Muscle layer of duodenum (tissue), 2 donors: Measurements from ENCODE around the gene TVP23C.
A peak's percentile ranks its signal among the peaks of the same experiment; 100 is the strongest.
"Not testable (repeated sequence)": the region's sequence is repeated elsewhere in the genome, so short reads cannot be mapped to it uniquely, and the experiment has no call there.

Experiments used
- H3K27ac ChIP-seq: one replicate; pipeline ENCODE4 v1.7.0; 2013; ENCODE audit warnings: mild to moderate bottlenecking, low read length
- H3K27me3 ChIP-seq: one replicate; pipeline ENCODE4 v1.7.0; 2013; ENCODE audit warnings: low read depth, mild to moderate bottlenecking, control low read depth, low read length
- H3K36me3 ChIP-seq, 2 donors: one replicate each; pipeline ENCODE4 v1.7.0; 2013; ENCODE audit warnings: low read length in 2 of 2, control low read depth in 1 of 2, mild to moderate bottlenecking in 1 of 2; ENCODE audit not compliant: insufficient read depth in 2 of 2, control insufficient read depth in 1 of 2
- H3K4me1 ChIP-seq, 2 donors: one replicate each; pipeline ENCODE4 v1.7.0; 2013; ENCODE audit warnings: low read length in 2 of 2, mild to moderate bottlenecking in 2 of 2, control low read depth in 1 of 2, moderate library complexity in 1 of 2; ENCODE audit not compliant: insufficient read depth in 2 of 2, control insufficient read depth in 1 of 2
- H3K4me3 ChIP-seq, 2 donors: one replicate each; pipeline ENCODE4 v1.7.0; 2013; ENCODE audit warnings: low read length in 2 of 2, low read depth in 1 of 2, mild to moderate bottlenecking in 1 of 2
- H3K9me3 ChIP-seq, 2 donors: one replicate each; pipeline ENCODE4 v1.7.0; 2013; ENCODE audit warnings: low read length in 2 of 2, control low read depth in 1 of 2, mild to moderate bottlenecking in 1 of 2; ENCODE audit not compliant: control insufficient read depth in 1 of 2
- donor health status: healthy.

The TVP23C gene

DNA sequence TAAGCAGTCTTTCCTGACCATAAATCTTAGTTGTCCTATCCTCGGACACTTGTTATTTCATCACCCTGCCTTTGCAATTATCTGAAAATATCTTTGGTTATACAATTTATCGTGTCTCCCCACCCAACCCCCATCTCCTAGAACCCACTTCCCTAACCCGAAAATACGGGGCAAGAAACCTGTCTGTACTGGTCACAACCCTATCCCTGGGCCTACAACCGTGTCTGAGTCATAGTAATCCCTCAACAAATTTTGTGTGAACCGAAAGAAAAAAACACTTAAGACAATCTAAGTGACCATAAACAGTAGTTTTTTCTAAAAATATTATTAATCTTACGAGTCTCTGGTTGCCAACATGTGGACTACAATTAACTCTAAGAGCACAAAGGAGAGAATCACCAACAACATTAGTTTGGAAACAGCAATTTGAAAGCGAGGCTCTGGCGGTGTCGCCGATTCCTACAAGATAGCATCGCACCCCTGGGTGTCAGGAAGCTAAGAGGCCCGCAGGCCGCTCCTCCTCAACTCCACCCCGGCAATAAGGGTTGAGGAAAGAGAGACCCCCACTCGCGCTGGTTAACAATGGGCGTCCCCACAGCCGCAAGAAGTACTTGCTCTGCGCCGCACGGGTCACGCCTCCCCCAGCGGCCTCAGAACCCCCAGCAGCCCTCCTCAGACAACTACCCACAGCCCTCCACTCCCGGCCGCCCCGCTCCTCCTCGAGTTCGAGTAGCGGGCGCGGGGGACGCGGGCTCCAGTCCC lies 489 bp downstream of the TVP23C start:
- H3K9me3 ChIP-seq, H3K27ac ChIP-seq: not testable (repeated sequence)

DNA sequence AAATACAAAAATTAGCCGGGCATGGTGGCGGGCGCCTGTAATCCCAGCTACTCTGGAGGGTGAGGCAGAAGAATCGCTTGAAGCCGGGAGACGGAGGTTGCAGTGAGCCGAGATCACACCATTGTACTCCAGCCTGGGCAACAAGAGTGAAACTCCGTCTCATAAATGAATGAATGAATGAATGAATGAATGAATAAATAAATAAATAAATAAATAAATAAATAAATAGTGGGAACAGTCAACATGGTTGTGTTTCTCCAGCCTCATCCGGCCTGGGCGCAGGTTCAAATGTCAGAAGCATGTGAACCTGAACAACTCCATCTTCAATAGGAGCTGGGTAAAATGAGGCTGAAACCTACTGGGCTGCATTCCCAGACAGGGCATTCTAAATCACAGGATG lies 1.8 kb downstream of the TVP23C start:
- H3K36me3 ChIP-seq, H3K4me1 ChIP-seq, H3K27me3 ChIP-seq, H3K27ac ChIP-seq, H3K4me3 ChIP-seq, H3K9me3 ChIP-seq: not testable (repeated sequence)

More for the DNA sequence above, 489 bp downstream of the TVP23C start:
- not testable (repeated sequence) for H3K27me3 ChIP-seq, H3K4me1 ChIP-seq, H3K36me3 ChIP-seq
- H3K4me3 ChIP-seq, result peak overlapping the region in 1 of 2 donors; percentile 73

DNA sequence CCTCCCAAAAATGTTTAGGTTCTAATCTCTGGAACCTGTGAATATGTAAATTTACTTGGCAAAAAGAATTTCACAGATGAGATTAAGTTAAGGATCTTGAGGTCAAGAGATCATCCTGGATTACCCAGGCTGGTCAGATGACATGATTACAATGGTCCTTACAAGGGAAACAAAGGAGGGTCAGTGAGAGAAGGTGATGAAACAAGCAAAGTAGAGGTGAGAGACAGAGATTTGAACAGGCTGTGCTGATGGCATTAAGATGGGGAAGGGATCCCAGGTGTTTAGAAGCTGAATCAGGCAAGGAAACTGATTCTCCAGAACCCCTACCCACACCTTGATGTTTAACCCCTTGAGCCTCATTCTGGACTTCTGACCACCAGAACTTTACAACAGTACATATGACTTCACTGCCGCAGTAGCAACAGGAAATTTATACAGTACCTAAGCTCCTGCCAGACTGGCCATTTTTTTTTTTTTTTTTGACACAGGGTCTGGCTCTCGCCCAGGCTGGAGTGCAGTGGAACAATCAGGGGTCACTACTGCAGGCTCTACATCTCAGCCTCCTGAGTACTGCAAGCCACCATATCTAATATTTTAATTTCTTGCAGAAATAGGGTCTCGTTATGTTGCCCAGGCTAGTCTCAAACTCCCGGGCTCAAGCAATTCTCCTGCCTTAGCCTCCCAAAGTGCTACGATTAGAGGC lies 4.7 kb downstream of the TVP23C start:
- not testable (repeated sequence) for H3K4me3 ChIP-seq, H3K36me3 ChIP-seq, H3K4me1 ChIP-seq, H3K27ac ChIP-seq, H3K9me3 ChIP-seq, H3K27me3 ChIP-seq

DNA sequence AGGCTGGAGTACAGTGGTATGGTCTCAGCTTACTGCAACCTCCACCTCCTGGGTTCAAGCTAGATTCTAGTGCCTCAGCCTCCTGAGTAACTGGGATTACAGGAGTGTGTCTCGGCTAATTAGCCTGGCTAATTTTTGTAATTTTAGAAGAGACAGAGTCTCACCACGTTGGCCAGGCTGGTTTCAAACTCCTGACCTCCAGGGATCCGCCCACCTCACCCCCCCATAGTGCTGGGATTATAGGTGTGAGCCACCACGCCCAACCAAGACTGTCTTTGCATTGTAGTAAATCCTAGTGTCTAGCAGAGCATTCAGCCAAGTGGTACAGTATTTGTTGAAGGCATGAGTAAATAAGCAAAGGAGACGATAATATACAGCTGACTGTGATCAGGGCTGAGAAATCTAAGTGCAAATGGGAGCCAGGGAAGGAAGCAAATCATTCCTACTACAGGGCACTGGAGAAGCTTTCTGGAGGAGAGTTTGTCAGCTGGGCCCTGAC lies 5.9 kb downstream of the TVP23C start:
- not testable (repeated sequence) for H3K9me3 ChIP-seq, H3K4me3 ChIP-seq, H3K36me3 ChIP-seq, H3K27ac ChIP-seq, H3K4me1 ChIP-seq, H3K27me3 ChIP-seq

DNA sequence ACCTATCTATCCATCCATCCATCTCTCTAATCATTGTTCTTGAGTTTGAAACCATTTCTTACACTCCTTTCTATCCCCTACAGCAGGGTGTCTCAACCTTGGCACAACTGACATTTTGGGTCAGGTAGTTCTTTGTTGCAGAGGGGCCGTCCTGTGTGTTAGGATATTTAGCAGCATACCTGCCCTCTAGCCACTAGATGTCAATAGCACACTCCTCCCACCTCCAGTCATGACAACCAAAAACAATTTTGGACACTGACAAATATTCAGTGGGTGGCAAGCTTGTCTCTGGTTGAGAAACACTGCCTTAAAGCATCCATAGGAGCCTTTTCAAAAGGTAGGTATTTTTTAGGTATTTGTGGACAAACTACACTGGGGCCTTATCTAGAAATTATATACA lies 10.4 kb downstream of the TVP23C start:
- not testable (repeated sequence) for H3K36me3 ChIP-seq, H3K9me3 ChIP-seq, H3K27me3 ChIP-seq, H3K4me1 ChIP-seq, H3K4me3 ChIP-seq, H3K27ac ChIP-seq

DNA sequence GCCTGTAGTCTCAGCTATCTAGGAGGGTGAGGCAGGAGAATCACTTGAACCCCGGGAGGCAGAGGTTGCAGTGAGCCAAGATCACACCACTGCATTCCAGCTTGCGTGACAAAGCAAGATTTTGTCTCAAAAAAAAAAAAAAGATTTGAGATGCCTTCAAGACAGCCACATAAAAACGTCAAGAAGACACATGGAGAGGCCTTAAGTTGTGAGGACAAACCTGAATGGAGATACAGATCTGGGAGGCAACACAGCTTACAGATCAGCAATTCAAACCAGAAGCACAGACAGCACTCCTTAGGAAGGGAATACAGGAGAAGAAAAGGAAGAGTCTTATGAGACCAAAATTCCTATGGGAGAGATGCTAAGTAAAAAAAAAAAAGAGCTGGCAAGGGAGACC lies 13.7 kb downstream of the TVP23C start:
- H3K27me3 ChIP-seq, H3K36me3 ChIP-seq, H3K4me3 ChIP-seq, H3K9me3 ChIP-seq, H3K27ac ChIP-seq, H3K4me1 ChIP-seq: not testable (repeated sequence)

DNA sequence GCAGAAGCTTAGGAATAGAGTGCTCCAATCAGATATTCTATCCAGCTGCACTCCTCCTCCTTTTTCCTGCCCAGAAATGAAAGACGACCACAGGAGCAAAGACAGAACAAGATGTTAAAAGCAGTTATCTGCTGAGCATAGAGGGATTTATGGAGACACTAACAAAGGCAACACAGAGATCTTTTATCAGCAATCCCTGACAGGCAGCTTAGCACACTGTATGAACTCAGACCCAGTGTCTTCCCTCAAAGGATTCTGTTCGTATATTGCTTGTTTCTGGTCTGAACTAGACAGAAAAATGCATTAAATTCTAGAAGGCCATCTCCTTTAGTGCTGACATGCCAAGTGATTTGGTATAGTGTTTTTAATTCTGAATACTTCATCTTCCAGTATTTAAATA lies 16.7 kb downstream of the TVP23C start:
- H3K27me3 ChIP-seq, H3K36me3 ChIP-seq, H3K27ac ChIP-seq, H3K4me1 ChIP-seq, H3K4me3 ChIP-seq, H3K9me3 ChIP-seq: not testable (repeated sequence)

DNA sequence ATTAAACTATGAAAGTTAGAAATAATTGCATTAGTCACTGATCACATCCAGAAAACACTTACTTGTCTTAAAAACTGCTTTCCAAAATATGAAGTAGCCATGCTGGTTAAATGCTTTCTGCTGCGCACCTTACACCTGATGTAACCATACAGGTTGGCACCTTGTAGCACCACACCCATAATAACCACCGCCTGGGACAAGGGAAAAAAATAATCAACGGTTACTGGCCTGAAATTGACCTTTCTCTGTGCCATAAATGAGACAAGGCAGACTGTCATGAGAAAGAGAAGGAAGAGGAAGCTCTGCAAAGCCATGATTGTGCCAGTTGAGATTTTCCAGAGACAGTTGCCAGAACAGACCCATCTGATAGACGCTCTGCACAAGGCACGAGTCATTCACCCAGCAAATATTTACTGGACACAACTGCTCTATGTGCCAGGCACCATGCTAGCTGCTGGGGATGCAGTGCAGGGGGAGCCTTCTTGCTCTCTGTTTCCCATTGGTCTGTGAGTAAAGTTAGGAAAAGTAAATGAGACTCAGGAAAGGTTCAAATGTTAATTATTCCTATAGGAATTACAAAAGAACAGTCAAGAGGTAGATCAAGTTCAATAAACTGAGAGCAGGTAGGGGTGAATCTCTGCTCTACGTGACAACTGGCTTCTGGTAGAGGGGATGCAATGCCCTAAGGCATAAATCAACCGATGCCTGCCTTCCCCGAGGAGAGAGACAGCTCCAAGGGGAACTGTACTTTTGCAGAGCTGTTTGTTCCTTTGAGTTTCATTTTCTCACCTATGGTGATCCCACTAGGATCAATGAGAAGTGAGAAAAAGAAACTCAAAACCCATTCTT lies 22.7 kb downstream of the TVP23C start:
- not testable (repeated sequence) for H3K4me3 ChIP-seq, H3K27ac ChIP-seq, H3K36me3 ChIP-seq, H3K27me3 ChIP-seq, H3K9me3 ChIP-seq, H3K4me1 ChIP-seq

DNA sequence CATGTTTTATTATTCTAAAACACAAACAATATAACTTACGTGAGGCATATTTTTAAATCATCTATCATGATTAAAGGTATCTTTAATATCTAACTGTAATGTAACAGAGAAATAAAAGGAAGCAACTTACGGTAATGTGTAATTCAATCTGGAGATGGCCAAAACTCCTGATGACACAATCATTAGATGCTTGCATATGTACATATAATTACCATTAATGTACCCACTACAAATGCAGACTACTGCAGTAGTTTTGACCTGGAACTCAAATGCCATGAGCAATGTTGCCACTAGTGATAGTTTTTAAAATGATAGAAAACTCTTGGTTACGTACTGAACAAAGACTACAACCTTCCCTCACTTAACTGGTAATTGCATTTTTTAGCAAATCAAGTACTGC lies 30.2 kb downstream of the TVP23C start:
- H3K9me3 ChIP-seq, H3K4me1 ChIP-seq, H3K36me3 ChIP-seq, H3K4me3 ChIP-seq, H3K27me3 ChIP-seq, H3K27ac ChIP-seq: not testable (repeated sequence)

DNA sequence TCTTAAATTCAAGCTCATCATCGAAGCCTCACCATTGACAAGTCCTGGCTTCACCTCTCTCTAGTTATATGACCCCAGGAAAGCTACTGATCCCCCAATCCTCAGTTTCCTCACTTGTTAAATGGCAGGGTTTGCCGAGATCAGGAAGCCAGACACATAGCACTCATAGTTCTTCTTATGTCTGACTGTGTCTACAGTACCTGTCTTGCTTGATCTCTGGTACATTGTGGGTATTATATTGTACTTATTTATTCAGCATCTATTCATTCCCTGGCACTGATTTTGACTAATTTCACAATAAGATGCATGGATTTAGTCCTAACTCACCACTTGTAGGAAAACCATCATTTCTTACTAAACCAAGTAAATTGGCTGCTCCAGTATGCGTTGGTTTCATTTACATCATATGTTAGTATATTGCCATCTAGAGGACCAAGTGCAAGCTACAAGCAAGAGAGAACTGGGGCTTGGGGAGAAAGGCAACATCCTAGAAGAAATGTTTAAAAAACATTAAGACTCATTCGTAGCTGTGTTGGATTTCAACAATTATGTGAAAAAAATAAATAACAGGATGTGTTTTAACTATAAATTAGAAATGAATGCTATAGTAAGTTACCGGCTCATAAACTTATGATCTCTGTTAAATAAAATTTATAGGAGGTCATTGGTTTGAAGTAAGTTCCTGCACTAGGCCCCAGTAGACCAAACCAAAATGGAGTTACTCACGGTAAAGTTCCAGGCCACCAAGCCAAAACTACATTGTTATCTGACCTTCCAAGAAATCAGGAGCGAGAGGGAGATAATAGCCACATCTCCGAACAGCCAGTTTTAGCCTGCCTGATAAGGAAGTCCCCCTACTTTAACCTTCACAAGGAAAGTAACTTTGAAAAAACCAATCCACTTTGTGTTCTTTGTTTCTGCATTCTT lies 36.7 kb downstream of the TVP23C start:
- not testable (repeated sequence) for H3K27me3 ChIP-seq, H3K36me3 ChIP-seq, H3K27ac ChIP-seq, H3K9me3 ChIP-seq, H3K4me1 ChIP-seq, H3K4me3 ChIP-seq
